ENCODE measurements around the gene TSHB. TPM values are rescaled to one million over a fixed set of nuclear protein-coding genes. Genes with fewer than 3 reads are reported as not detected.

The TSHB gene
- total RNA-seq, 2 experiments from 2014 or later, result not detected

GRCh38 chr1:115078708-115079107 lies 49.1 kb downstream of the TSHB start:
- no peak overlapping the region for H3K27ac Mint-ChIP-seq
- H3K4me3 Mint-ChIP-seq, result no peak overlapping the region
- ChIA-PET POLR2A (interaction anchor here (1.9 kb wide), 1 partner anchor 10 kb away, joined by 5 read pairs; no protein-coding TSS in a partner anchor), CTCF (interaction anchor here (1.0 kb wide), 1 partner anchor 26 kb away, joined by 3 read pairs; no protein-coding TSS in a partner anchor)
- H3K9me3 Mint-ChIP-seq, result no peaks in the 10 kb centered on the region
- no peaks in the 10 kb centered on the region for H3K36me3 Mint-ChIP-seq (ENCODE audit: low read depth)
- H3K4me1 Mint-ChIP-seq, result no peaks in the 10 kb centered on the region
- peaks cover 6% of the 10 kb centered on the region for H3K27me3 Mint-ChIP-seq
- DNase-seq, result no peak

- DNase-seq, result no peak
- Mint-ChIP-seq H3K27me3 (no peaks in the 10 kb centered on the region), H3K4me3 (no peak overlapping the region), H3K4me1 (peaks cover 12% of the 10 kb centered on the region), H3K9me3 (no peaks in the 10 kb centered on the region), H3K27ac (no peak overlapping the region), H3K36me3 (ENCODE audit: low read depth) (no peaks in the 10 kb centered on the region)
- ChIA-PET CTCF (no interaction called here), POLR2A (no interaction called here)
Measured at GRCh38 chr1:115082949-115083348, 53.3 kb downstream of the TSHB start.

Other genes starting within 250 kb of the TSHB start
- 10 to 100 TPM; 59.4 to 68.5 TPM for gene SIKE1, start 249.1 kb upstream of the TSHB start, total RNA-seq
- gene SYCP1, start 175.0 kb upstream of the TSHB start, total RNA-seq, result not detected
- gene TSPAN2, start 59.7 kb downstream of the TSHB start, total RNA-seq, result 1 to 10 TPM; 2.4 to 3.4 TPM